ENCODE results near the gene ADCY6.
A peak's percentile ranks its signal among the peaks of the same experiment; 100 is the strongest.

The ADCY6 gene

GRCh38 chr12:48815126-48816110, 26.5 kb upstream of the ADCY6 start:
- DNase-seq (ENCODE audit: extremely low read depth, low read depth) = peak; percentile 61
- no peak for TF ChIP-seq CTCF (IDR thresholded peaks at IDR 0.05; ENCODE audit: low read depth, low read length)

- peak; percentile 64 for DNase-seq (ENCODE audit: extremely low read depth, low read depth)
- TF ChIP-seq CTCF (IDR thresholded peaks at IDR 0.05; ENCODE audit: low read depth, low read length) = peak; percentile 73
Observed at GRCh38 chr12:48814262-48815125, 25.6 kb upstream of the ADCY6 start.

- TF ChIP-seq CTCF (IDR thresholded peaks at IDR 0.05; ENCODE audit: low read depth, low read length) = peak; percentile 7; the same call in 1 of the 2 replicates
Observed at GRCh38 chr12:48813465-48814261, 24.8 kb upstream of the ADCY6 start.

GRCh38 chr12:48812389-48812788, 23.5 kb upstream of the ADCY6 start:
- no peak for TF ChIP-seq CTCF (IDR thresholded peaks at IDR 0.05; ENCODE audit: low read depth, low read length)
- DNase-seq (ENCODE audit: extremely low read depth, low read depth) = no peak

More at GRCh38 chr12:48813465-48814261, 24.8 kb upstream of the ADCY6 start:
- DNase-seq (ENCODE audit: extremely low read depth, low read depth) = no peak

- DNase-seq (ENCODE audit: extremely low read depth, low read depth) = no peak
- no peak for TF ChIP-seq CTCF (IDR thresholded peaks at IDR 0.05; ENCODE audit: low read depth, low read length)
Observed at GRCh38 chr12:48811437-48812090, 22.7 kb upstream of the ADCY6 start.

- peak; percentile 67 for DNase-seq (ENCODE audit: extremely low read depth, low read depth)
- no peak for TF ChIP-seq CTCF (IDR thresholded peaks at IDR 0.05; ENCODE audit: low read depth, low read length)
Observed at GRCh38 chr12:48810903-48811431, 22.1 kb upstream of the ADCY6 start.

Measured in AG09319 (cell line).